Natural killer cell (primary cell): ENCODE results near the gene SDC1. TPM values are rescaled to one million over a fixed set of nuclear protein-coding genes. Genes with fewer than 3 reads are reported as not detected.
A peak's percentile ranks its signal among the peaks of the same experiment; 100 is the strongest.

Experiments used
- ATAC-seq, 3 donors: fragments of 150-1000 bp in 2 of 3; fragments of 200-7000 bp in 1 of 3; cut with Tn5 transposase; 1 replicate in 1 of 3; 2 replicates in 2 of 3; pipeline ENCODE4 v1.10.0; 2021; ENCODE audit warnings: mild to moderate bottlenecking in 2 of 3, moderate library complexity in 2 of 3
- DNase-seq, 2 donors: peaks; one replicate each; pipeline versions ENCODE4 v3.0.0 to v3.0.0-alpha.2; 2013 to 2021; ENCODE audit warnings: mixed read lengths in 1 of 2
- H3K27ac ChIP-seq: one replicate; pipeline ENCODE4 v1.5.1; 2013; ENCODE audit warnings: mild to moderate bottlenecking, low read length
- H3K27me3 ChIP-seq: one replicate; pipeline ENCODE4 v1.6.1; 2013; ENCODE audit warnings: low read length; ENCODE audit not compliant: control insufficient read depth, insufficient read depth
- H3K36me3 ChIP-seq: one replicate; pipeline ENCODE4 v1.6.1; 2013; ENCODE audit warnings: low read length; ENCODE audit not compliant: control insufficient read depth, insufficient read depth
- H3K4me1 ChIP-seq: one replicate; pipeline ENCODE4 v1.6.1; 2013; ENCODE audit warnings: low read length; ENCODE audit not compliant: control insufficient read depth, insufficient read depth
- H3K4me3 ChIP-seq: one replicate; pipeline ENCODE4 v1.5.1; 2013; ENCODE audit warnings: low read length
- H3K9me3 ChIP-seq: one replicate; pipeline ENCODE4 v1.6.1; 2013; ENCODE audit warnings: low read length; ENCODE audit not compliant: control insufficient read depth, insufficient read depth
- H3K27ac Mint-ChIP-seq, 2 donors: one replicate each; pipeline ENCODE4 v1.8.0; 2022; ENCODE audit warnings: mild to moderate bottlenecking in 2 of 2, mixed read lengths in 2 of 2, moderate library complexity in 1 of 2
- H3K27me3 Mint-ChIP-seq, 2 donors: one replicate each; pipeline ENCODE4 v1.8.0; 2022; ENCODE audit warnings: low read depth in 2 of 2, mixed read lengths in 2 of 2
- H3K36me3 Mint-ChIP-seq: one replicate; pipeline ENCODE4 v1.8.0; 2022; ENCODE audit warnings: mixed read lengths
- H3K4me1 Mint-ChIP-seq, 2 donors: one replicate each; pipeline ENCODE4 v1.8.0; 2022; ENCODE audit warnings: mixed read lengths in 2 of 2
- H3K4me3 Mint-ChIP-seq: one replicate; pipeline ENCODE4 v1.8.0; 2022; ENCODE audit warnings: mild to moderate bottlenecking, moderate library complexity, mixed read lengths
- H3K9me3 Mint-ChIP-seq, 2 donors: one replicate each; pipeline ENCODE4 v1.8.0; 2022; ENCODE audit warnings: mixed read lengths in 2 of 2
- CTCF ChIP-seq: fragments of 200-600 bp; IDR thresholded peaks from one replicate; pipeline ENCODE4 v1.8.0; 2022; ENCODE audit warnings: antibody characterized with exemption
- WGBS: methylation state at CpG from one replicate; pipeline ENCODE4 v1.1.7; 2013; ENCODE audit warnings: missing lambda C conversion rate; ENCODE audit not compliant: insufficient coverage; 5-methylcytosine and 5-hydroxymethylcytosine counted together
- intact Hi-C: fragments of 100-400 bp; cut with micrococcal nuclease; formaldehyde crosslinking; loops from one replicate; pipeline ENCODE4 v1.14.2; 2022
- total RNA-seq, 4 donors: library from RNA; stranded (reverse); fragments of 120-200 nt in 1 of 4; gene quantifications; one replicate each; pipeline versions ENCODE4 v1.2.3 to v1.2.4, GENCODE V29; 2013 to 2022

Gene SDC1
- total RNA-seq, 3 donors from 2014 or later (not counting 1 experiment from before 2014, with no cell fraction given): 0.63 TPM; not detected in 2

- ATAC-seq (no peak), DNase-seq (no peak)
- WGBS: 59% methylated on average over 3 of the region's 3 CpGs
- Histone ChIP-seq H3K9me3 (no peaks in the 10 kb centered on the region), H3K27ac (no peak overlapping the region), H3K27me3 (no peaks in the 10 kb centered on the region), H3K36me3 (no peaks in the 10 kb centered on the region), H3K4me3 (no peak overlapping the region), H3K4me1 (no peaks in the 10 kb centered on the region)
- Mint-ChIP-seq H3K36me3 (no peaks in the 10 kb centered on the region), H3K9me3 (no peaks in the 10 kb centered on the region), H3K27me3 (peaks cover 0 to 7% of the 10 kb centered on the region in 2 donors), H3K4me1 (no peaks in the 10 kb centered on the region), H3K4me3 (no peak overlapping the region), H3K27ac (no peak overlapping the region)
- intact Hi-C loops: no loop called here
- no peak for TF ChIP-seq CTCF
Observed at GRCh38 chr2:20187331-20187730, 37.6 kb downstream of the SDC1 start.

GRCh38 chr2:20186855-20187187 is 38.1 kb downstream of the SDC1 start:
- Histone ChIP-seq H3K9me3 (no peaks in the 10 kb centered on the region), H3K36me3 (no peaks in the 10 kb centered on the region), H3K4me3 (no peak overlapping the region), H3K4me1 (no peaks in the 10 kb centered on the region), H3K27me3 (no peaks in the 10 kb centered on the region), H3K27ac (no peak overlapping the region)
- no peak for TF ChIP-seq CTCF
- no peak for ATAC-seq
- Mint-ChIP-seq H3K27me3 (peaks cover 0 to 7% of the 10 kb centered on the region in 2 donors), H3K9me3 (no peaks in the 10 kb centered on the region), H3K4me1 (no peaks in the 10 kb centered on the region), H3K27ac (no peak overlapping the region), H3K36me3 (no peaks in the 10 kb centered on the region), H3K4me3 (no peak overlapping the region)
- no peak for DNase-seq
- WGBS: 83% methylated on average over 4 of the region's 4 CpGs
- intact Hi-C loops: no loop called here

GRCh38 chr2:20186078-20186854 is 38.7 kb downstream of the SDC1 start:
- WGBS: 58% methylated on average over 13 of the region's 13 CpGs
- DNase-seq: peak in 1 of 2 donors; percentile 5
- Mint-ChIP-seq H3K27me3 (peaks cover 0 to 7% of the 10 kb centered on the region in 2 donors), H3K4me1 (no peaks in the 10 kb centered on the region), H3K4me3 (no peak overlapping the region), H3K36me3 (no peaks in the 10 kb centered on the region), H3K9me3 (no peaks in the 10 kb centered on the region), H3K27ac (no peak overlapping the region)
- intact Hi-C loops: no loop called here
- TF ChIP-seq CTCF: no peak
- Histone ChIP-seq H3K27ac (no peak overlapping the region), H3K4me1 (no peaks in the 10 kb centered on the region), H3K9me3 (no peaks in the 10 kb centered on the region), H3K27me3 (no peaks in the 10 kb centered on the region), H3K36me3 (no peaks in the 10 kb centered on the region), H3K4me3 (no peak overlapping the region)
- no peak for ATAC-seq
